HEK293 (cell line): ENCODE measurements around the gene CMTM4.

Source experiments
- CTCF ChIA-PET: fragments of 350-600 bp; formaldehyde crosslinking; extraction: SDS; loops from one replicate; lab custom pipeline; 2021; ENCODE audit warnings: antibody characterized with exemption; lab: Yijun Ruan, JAX
- POLR2A ChIA-PET: fragments of 300-600 bp; formaldehyde crosslinking; extraction: SDS; loops from one replicate; lab custom pipeline; 2020; ENCODE audit warnings: antibody characterized with exemption, inconsistent platforms; lab: Yijun Ruan, JAX
- H3K27ac ChIP-seq: fragments of 200-500 bp; sonication (Bioruptor generic); 2 replicates; pipeline ENCODE4 v1.5.1; 2014; ENCODE audit warnings: low read depth, low read length, control low read depth, inconsistent platforms; ENCODE audit errors: extremely low read depth
- H3K36me3 ChIP-seq, 2 experiments: fragments of 200-500 bp in 1 of 2; sonication (Bioruptor generic) in 1 of 2; 1 replicate in 1 of 2; 2 replicates in 1 of 2; pipeline ENCODE4 v1.5.1; 2014 to 2017; ENCODE audit warnings: inconsistent platforms in 2 of 2, low read length in 2 of 2; ENCODE audit not compliant: control insufficient read depth in 2 of 2, insufficient read depth in 1 of 2
- H3K4me1 ChIP-seq: fragments of 200-500 bp; sonication (Bioruptor generic); 2 replicates; pipeline ENCODE4 v1.5.1; 2014; ENCODE audit warnings: mild to moderate bottlenecking, low read length, inconsistent platforms; ENCODE audit not compliant: control insufficient read depth, insufficient read depth
- H3K4me3 ChIP-seq: 2 replicates; pipeline ENCODE4 v1.5.1; 2011; ENCODE audit warnings: low read depth, mild to moderate bottlenecking, control low read depth, low read length, moderate library complexity
- H3K9me3 ChIP-seq: fragments of 200-500 bp; sonication (Bioruptor generic); 2 replicates; pipeline ENCODE4 v1.5.1; 2014; ENCODE audit warnings: low read depth, low read length, inconsistent platforms; ENCODE audit not compliant: control insufficient read depth, insufficient read depth
- GLI2 ChIP-seq: fragments of 450-650 bp; formaldehyde crosslinking; IDR thresholded peaks from 2 replicates; pipeline ENCODE4; 2017; ENCODE audit warnings: missing biosample characterization, missing genetic modification characterization, low read depth, borderline replicate concordance
- GLI4 ChIP-seq: fragments of 450-650 bp; formaldehyde crosslinking; IDR thresholded peaks from 2 replicates; pipeline ENCODE4 v1.5.1; 2016; ENCODE audit warnings: missing biosample characterization, missing genetic modification characterization
- GLIS2 ChIP-seq: fragments of 450-650 bp; formaldehyde crosslinking; IDR thresholded peaks from 2 replicates; pipeline ENCODE4 v1.5.1; 2016; ENCODE audit warnings: missing biosample characterization, missing genetic modification characterization
- KLF1 ChIP-seq: fragments of 450-650 bp; formaldehyde crosslinking; IDR thresholded peaks from 2 replicates; pipeline ENCODE4 v1.5.1; 2016; ENCODE audit warnings: missing biosample characterization, missing genetic modification characterization
- MEIS1 ChIP-seq: sonication (generic); formaldehyde crosslinking; IDR thresholded peaks from 2 replicates; pipeline ENCODE4 v1.8.1; 2022; ENCODE audit warnings: missing genetic modification reagents, mild to moderate bottlenecking, borderline replicate concordance
- RBAK ChIP-seq: fragments of 450-650 bp; formaldehyde crosslinking; IDR thresholded peaks from 2 replicates; pipeline ENCODE4 v1.5.1; 2016; ENCODE audit warnings: missing biosample characterization, missing genetic modification characterization
- SALL2 ChIP-seq: fragments of 450-650 bp; formaldehyde crosslinking; IDR thresholded peaks from 2 replicates; pipeline ENCODE4 v1.5.0; 2017; ENCODE audit warnings: missing biosample characterization, mild to moderate bottlenecking, missing genetic modification characterization, borderline replicate concordance
- YY1 ChIP-seq: fragments of 450-650 bp; formaldehyde crosslinking; IDR thresholded peaks from 2 replicates; pipeline ENCODE4 v1.5.1; 2018; ENCODE audit warnings: missing biosample characterization, missing genetic modification characterization
- ZBTB20 ChIP-seq: fragments of 450-650 bp; formaldehyde crosslinking; IDR thresholded peaks from 2 replicates; pipeline ENCODE4 v1.5.1; 2016; ENCODE audit warnings: missing biosample characterization, missing genetic modification characterization
- ZBTB8A ChIP-seq: fragments of 450-650 bp; formaldehyde crosslinking; IDR thresholded peaks from 2 replicates; pipeline ENCODE4 v1.5.1; 2016; ENCODE audit warnings: missing biosample characterization, missing genetic modification characterization
- ZFP69B ChIP-seq: fragments of 450-650 bp; formaldehyde crosslinking; IDR thresholded peaks from 2 replicates; pipeline ENCODE4 v1.5.1; 2016; ENCODE audit warnings: missing biosample characterization, missing genetic modification characterization
- ZNF112 ChIP-seq: fragments of 450-650 bp; formaldehyde crosslinking; IDR thresholded peaks from 2 replicates; pipeline ENCODE4 v1.5.0; 2017; ENCODE audit warnings: missing biosample characterization, missing genetic modification characterization
- ZNF114 ChIP-seq: fragments of 450-650 bp; formaldehyde crosslinking; IDR thresholded peaks from 2 replicates; pipeline ENCODE4 v1.5.0; 2017; ENCODE audit warnings: missing biosample characterization, missing genetic modification characterization
- ZNF223 ChIP-seq: fragments of 450-650 bp; formaldehyde crosslinking; IDR thresholded peaks from 2 replicates; pipeline ENCODE4 v1.5.1; 2016; ENCODE audit warnings: missing biosample characterization, missing genetic modification characterization
- ZNF394 ChIP-seq: fragments of 450-650 bp; formaldehyde crosslinking; IDR thresholded peaks from 2 replicates; pipeline ENCODE4 v1.5.1; 2016; ENCODE audit warnings: missing biosample characterization, missing genetic modification characterization, mild to moderate bottlenecking, moderate library complexity, borderline replicate concordance
- ZNF423 ChIP-seq: fragments of 450-650 bp; formaldehyde crosslinking; IDR thresholded peaks from 2 replicates; pipeline ENCODE4 v1.5.1; 2016; ENCODE audit warnings: missing biosample characterization, missing genetic modification characterization
- ZNF548 ChIP-seq: fragments of 450-650 bp; formaldehyde crosslinking; IDR thresholded peaks from 2 replicates; pipeline ENCODE4 v1.5.1; 2016; ENCODE audit warnings: missing biosample characterization, missing genetic modification characterization
- ZNF558 ChIP-seq: fragments of 450-650 bp; formaldehyde crosslinking; IDR thresholded peaks from 2 replicates; pipeline ENCODE4 v1.5.1; 2016; ENCODE audit warnings: missing biosample characterization, missing genetic modification characterization
- ZNF571 ChIP-seq: fragments of 450-650 bp; formaldehyde crosslinking; IDR thresholded peaks from 2 replicates; pipeline ENCODE4 v1.5.0; 2017; ENCODE audit warnings: missing biosample characterization, missing genetic modification characterization
- ZNF658 ChIP-seq: fragments of 450-650 bp; formaldehyde crosslinking; IDR thresholded peaks from 2 replicates; pipeline ENCODE4; 2016; ENCODE audit warnings: missing biosample characterization, missing genetic modification characterization
- ZNF670 ChIP-seq: fragments of 450-650 bp; formaldehyde crosslinking; IDR thresholded peaks from 2 replicates; pipeline ENCODE4 v1.5.1; 2016; ENCODE audit warnings: missing biosample characterization, missing genetic modification characterization, low read depth
- ZNF777 ChIP-seq: fragments of 450-650 bp; formaldehyde crosslinking; IDR thresholded peaks from 2 replicates; pipeline ENCODE4 v1.5.1; 2017; ENCODE audit warnings: missing biosample characterization, missing genetic modification characterization, borderline replicate concordance
- ZNF785 ChIP-seq: fragments of 450-650 bp; formaldehyde crosslinking; IDR thresholded peaks from 2 replicates; pipeline ENCODE4 v1.5.1; 2016; ENCODE audit warnings: missing biosample characterization, missing genetic modification characterization
- TF ChIP-seq, protein P1 (sequence below): fragments of 450-650 bp; formaldehyde crosslinking; IDR thresholded peaks from 2 replicates; pipeline ENCODE4 v1.5.1; 2016; ENCODE audit warnings: missing biosample characterization, missing genetic modification characterization
- TF ChIP-seq, protein P2 (sequence below): fragments of 450-650 bp; formaldehyde crosslinking; IDR thresholded peaks from 2 replicates; pipeline ENCODE4 v1.5.1; 2016; ENCODE audit warnings: missing biosample characterization, missing genetic modification characterization
- TF ChIP-seq, protein P3 (sequence below): fragments of 450-650 bp; formaldehyde crosslinking; IDR thresholded peaks from 2 replicates; pipeline ENCODE4 v1.5.1; 2016; ENCODE audit warnings: missing biosample characterization, missing genetic modification characterization, borderline replicate concordance
- TF ChIP-seq, protein P4 (sequence below): fragments of 450-650 bp; IDR thresholded peaks from 2 replicates; pipeline ENCODE4 v1.5.1; 2018; ENCODE audit warnings: missing biosample characterization, mild to moderate bottlenecking, missing genetic modification characterization

CMTM4 gene

GRCh38 chr16:66603537-66604375, 92.8 kb downstream of the CMTM4 start (continued):
- TF ChIP-seq ZNF423, result 0 out of 2 replicates have a peak, but pooled peaks have one; percentile 43
- TF ChIP-seq ZNF558, result no peak
- TF ChIP-seq RBAK (tag by site-specific recombination), result no peak
- TF ChIP-seq ZNF571 (tag by site-specific recombination), result no peak
- no peak for TF ChIP-seq ZNF394 (tag by site-specific recombination)
- TF ChIP-seq ZBTB8A (tag by site-specific recombination), result peak; percentile 24; the same call in 1 of the 2 replicates
- TF ChIP-seq ZNF548 (tag by site-specific recombination), result no peak; the same call in 1 of the 2 replicates
- peak; percentile 50; the same call in 1 of the 2 replicates for TF ChIP-seq GLI4
- TF ChIP-seq ZNF785 (tag by site-specific recombination), result peak; percentile 96
- peak; percentile 85 for TF ChIP-seq ZBTB20 (tag by site-specific recombination)
- peak; percentile 59; the same call in 1 of the 2 replicates for TF ChIP-seq KLF1 (tag by site-specific recombination)
- no peak for TF ChIP-seq ZNF112
- peak; percentile 68; the same call in 1 of the 2 replicates for TF ChIP-seq ZFP69B (tag by site-specific recombination)
- TF ChIP-seq, protein P1, sequence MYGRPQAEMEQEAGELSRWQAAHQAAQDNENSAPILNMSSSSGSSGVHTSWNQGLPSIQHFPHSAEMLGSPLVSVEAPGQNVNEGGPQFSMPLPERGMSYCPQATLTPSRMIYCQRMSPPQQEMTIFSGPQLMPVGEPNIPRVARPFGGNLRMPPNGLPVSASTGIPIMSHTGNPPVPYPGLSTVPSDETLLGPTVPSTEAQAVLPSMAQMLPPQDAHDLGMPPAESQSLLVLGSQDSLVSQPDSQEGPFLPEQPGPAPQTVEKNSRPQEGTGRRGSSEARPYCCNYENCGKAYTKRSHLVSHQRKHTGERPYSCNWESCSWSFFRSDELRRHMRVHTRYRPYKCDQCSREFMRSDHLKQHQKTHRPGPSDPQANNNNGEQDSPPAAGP (tag by site-specific recombination), result 0 out of 2 replicates have a peak, but pooled peaks have one; percentile 36
- TF ChIP-seq ZNF777 (tag by site-specific recombination), result peak; percentile 82; the same call in 1 of the 2 replicates
- TF ChIP-seq, protein P2, sequence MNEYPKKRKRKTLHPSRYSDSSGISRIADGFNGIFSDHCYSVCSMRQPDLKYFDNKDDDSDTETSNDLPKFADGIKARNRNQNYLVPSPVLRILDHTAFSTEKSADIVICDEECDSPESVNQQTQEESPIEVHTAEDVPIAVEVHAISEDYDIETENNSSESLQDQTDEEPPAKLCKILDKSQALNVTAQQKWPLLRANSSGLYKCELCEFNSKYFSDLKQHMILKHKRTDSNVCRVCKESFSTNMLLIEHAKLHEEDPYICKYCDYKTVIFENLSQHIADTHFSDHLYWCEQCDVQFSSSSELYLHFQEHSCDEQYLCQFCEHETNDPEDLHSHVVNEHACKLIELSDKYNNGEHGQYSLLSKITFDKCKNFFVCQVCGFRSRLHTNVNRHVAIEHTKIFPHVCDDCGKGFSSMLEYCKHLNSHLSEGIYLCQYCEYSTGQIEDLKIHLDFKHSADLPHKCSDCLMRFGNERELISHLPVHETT (tag by site-specific recombination), result no peak
- no peak for TF ChIP-seq GLI2 (tag by site-specific recombination)
- 0 out of 2 replicates have a peak, but pooled peaks have one; percentile 34 for TF ChIP-seq SALL2 (tag by site-specific recombination)

GRCh38 chr16:66601471-66601870, 95.1 kb downstream of the CMTM4 start:
- H3K27ac ChIP-seq, result no peak overlapping the region
- no peak overlapping the region for H3K4me3 ChIP-seq
- TF ChIP-seq ZNF114 (tag by site-specific recombination) (no peak), ZNF670 (tag by site-specific recombination) (no peak), ZBTB20 (tag by site-specific recombination) (no peak), MEIS1 (CRISPR knock-in tag) (no peak), ZNF658 (tag by site-specific recombination) (no peak), YY1 (tag by site-specific recombination) (no peak), GLIS2 (tag by site-specific recombination) (no peak), ZNF223 (tag by site-specific recombination) (no peak)
- TF ChIP-seq, protein P3, sequence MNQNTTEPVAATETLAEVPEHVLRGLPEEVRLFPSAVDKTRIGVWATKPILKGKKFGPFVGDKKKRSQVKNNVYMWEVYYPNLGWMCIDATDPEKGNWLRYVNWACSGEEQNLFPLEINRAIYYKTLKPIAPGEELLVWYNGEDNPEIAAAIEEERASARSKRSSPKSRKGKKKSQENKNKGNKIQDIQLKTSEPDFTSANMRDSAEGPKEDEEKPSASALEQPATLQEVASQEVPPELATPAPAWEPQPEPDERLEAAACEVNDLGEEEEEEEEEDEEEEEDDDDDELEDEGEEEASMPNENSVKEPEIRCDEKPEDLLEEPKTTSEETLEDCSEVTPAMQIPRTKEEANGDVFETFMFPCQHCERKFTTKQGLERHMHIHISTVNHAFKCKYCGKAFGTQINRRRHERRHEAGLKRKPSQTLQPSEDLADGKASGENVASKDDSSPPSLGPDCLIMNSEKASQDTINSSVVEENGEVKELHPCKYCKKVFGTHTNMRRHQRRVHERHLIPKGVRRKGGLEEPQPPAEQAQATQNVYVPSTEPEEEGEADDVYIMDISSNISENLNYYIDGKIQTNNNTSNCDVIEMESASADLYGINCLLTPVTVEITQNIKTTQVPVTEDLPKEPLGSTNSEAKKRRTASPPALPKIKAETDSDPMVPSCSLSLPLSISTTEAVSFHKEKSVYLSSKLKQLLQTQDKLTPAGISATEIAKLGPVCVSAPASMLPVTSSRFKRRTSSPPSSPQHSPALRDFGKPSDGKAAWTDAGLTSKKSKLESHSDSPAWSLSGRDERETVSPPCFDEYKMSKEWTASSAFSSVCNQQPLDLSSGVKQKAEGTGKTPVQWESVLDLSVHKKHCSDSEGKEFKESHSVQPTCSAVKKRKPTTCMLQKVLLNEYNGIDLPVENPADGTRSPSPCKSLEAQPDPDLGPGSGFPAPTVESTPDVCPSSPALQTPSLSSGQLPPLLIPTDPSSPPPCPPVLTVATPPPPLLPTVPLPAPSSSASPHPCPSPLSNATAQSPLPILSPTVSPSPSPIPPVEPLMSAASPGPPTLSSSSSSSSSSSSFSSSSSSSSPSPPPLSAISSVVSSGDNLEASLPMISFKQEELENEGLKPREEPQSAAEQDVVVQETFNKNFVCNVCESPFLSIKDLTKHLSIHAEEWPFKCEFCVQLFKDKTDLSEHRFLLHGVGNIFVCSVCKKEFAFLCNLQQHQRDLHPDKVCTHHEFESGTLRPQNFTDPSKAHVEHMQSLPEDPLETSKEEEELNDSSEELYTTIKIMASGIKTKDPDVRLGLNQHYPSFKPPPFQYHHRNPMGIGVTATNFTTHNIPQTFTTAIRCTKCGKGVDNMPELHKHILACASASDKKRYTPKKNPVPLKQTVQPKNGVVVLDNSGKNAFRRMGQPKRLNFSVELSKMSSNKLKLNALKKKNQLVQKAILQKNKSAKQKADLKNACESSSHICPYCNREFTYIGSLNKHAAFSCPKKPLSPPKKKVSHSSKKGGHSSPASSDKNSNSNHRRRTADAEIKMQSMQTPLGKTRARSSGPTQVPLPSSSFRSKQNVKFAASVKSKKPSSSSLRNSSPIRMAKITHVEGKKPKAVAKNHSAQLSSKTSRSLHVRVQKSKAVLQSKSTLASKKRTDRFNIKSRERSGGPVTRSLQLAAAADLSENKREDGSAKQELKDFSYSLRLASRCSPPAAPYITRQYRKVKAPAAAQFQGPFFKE (tag by site-specific recombination), result no peak
- TF ChIP-seq, protein P4, sequence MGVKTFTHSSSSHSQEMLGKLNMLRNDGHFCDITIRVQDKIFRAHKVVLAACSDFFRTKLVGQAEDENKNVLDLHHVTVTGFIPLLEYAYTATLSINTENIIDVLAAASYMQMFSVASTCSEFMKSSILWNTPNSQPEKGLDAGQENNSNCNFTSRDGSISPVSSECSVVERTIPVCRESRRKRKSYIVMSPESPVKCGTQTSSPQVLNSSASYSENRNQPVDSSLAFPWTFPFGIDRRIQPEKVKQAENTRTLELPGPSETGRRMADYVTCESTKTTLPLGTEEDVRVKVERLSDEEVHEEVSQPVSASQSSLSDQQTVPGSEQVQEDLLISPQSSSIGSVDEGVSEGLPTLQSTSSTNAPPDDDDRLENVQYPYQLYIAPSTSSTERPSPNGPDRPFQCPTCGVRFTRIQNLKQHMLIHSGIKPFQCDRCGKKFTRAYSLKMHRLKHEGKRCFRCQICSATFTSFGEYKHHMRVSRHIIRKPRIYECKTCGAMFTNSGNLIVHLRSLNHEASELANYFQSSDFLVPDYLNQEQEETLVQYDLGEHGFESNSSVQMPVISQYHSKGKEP (tag by site-specific recombination), result no peak

More at GRCh38 chr16:66601471-66601870, 95.1 kb downstream of the CMTM4 start:
- Histone ChIP-seq H3K9me3 (no peaks in the 10 kb centered on the region), H3K36me3 (no peaks in the 10 kb centered on the region), H3K4me1 (no peaks in the 10 kb centered on the region)
- ChIA-PET CTCF (no interaction called here), POLR2A (no interaction called here)
